Activated CD4-positive, alpha-beta T cell treated with anti-CD3 and anti-CD28 coated beads for 48 hours (primary cell): ENCODE measurements around the gene ZBED4.

Experiments used
- DNase-seq: peaks from one replicate; pipeline ENCODE4 v3.0.0-alpha.2; 2020

The ZBED4 gene

GRCh38 chr22:49936973-49937757 is 83.5 kb downstream of the ZBED4 start:
- no peak for DNase-seq

- no peak for DNase-seq
Measured at GRCh38 chr22:49937758-49938564, 84.3 kb downstream of the ZBED4 start.

GRCh38 chr22:49938565-49939136 is 85.0 kb downstream of the ZBED4 start:
- no peak for DNase-seq
